Fibroblast of lung (primary cell): ENCODE data around the gene NDUFB1. TPM values are rescaled to one million over a fixed set of nuclear protein-coding genes. Genes with fewer than 3 reads are reported as not detected.

Source experiments
- DNase-seq, 2 donors: peaks; one replicate each; pipeline versions ENCODE4 v3.0.0 to v3.0.0-alpha.2; 2010; ENCODE audit warnings: low read depth in 2 of 2
- H2AFZ ChIP-seq: 2 replicates; pipeline ENCODE4 v1.5.1; 2012; ENCODE audit warnings: low read length, control low read depth, inconsistent platforms
- H3K27ac ChIP-seq: 2 replicates; pipeline ENCODE4 v1.5.1; 2011; ENCODE audit warnings: low read length, control low read depth; ENCODE audit not compliant: insufficient read depth
- H3K27me3 ChIP-seq: 2 replicates; pipeline ENCODE4 v1.5.1; 2011; ENCODE audit warnings: mild to moderate bottlenecking, low read length; ENCODE audit not compliant: control insufficient read depth, insufficient read depth
- H3K36me3 ChIP-seq: 2 replicates; pipeline ENCODE4 v1.5.1; 2011; ENCODE audit warnings: low read length; ENCODE audit not compliant: control insufficient read depth, insufficient read depth
- H3K4me1 ChIP-seq: 2 replicates; pipeline ENCODE4 v1.5.1; 2011; ENCODE audit warnings: low read length; ENCODE audit not compliant: control insufficient read depth, insufficient read depth; ENCODE audit errors: extremely low read depth
- H3K4me2 ChIP-seq: 2 replicates; pipeline ENCODE4 v1.5.1; 2011; ENCODE audit warnings: low read length, control low read depth; ENCODE audit not compliant: insufficient read depth; ENCODE audit errors: extremely low read depth
- H3K4me3 ChIP-seq, 4 experiments: fragments of 200-600 bp in 1 of 4; sonication (generic) in 1 of 4; replicated peaks in 1 of 4; 2 replicates each; pipeline ENCODE4 v1.5.1; 2011 to 2016; ENCODE audit warnings: low read length in 4 of 4, low read depth in 3 of 4, mild to moderate bottlenecking in 3 of 4, control low read depth in 2 of 4, inconsistent platforms in 1 of 4, mixed read lengths in 1 of 4; ENCODE audit not compliant: insufficient read depth in 1 of 4; ENCODE audit errors: control extremely low read depth in 1 of 4
- H3K79me2 ChIP-seq: 2 replicates; pipeline ENCODE4 v1.5.1; 2012; ENCODE audit warnings: mild to moderate bottlenecking, low read length, inconsistent platforms; ENCODE audit not compliant: control insufficient read depth, insufficient read depth
- H3K9ac ChIP-seq: 2 replicates; pipeline ENCODE4 v1.5.1; 2011; ENCODE audit warnings: mild to moderate bottlenecking, low read length, control low read depth; ENCODE audit not compliant: insufficient read depth
- H3K9me3 ChIP-seq: 2 replicates; pipeline ENCODE4 v1.5.1; 2012; ENCODE audit warnings: low read depth, low read length; ENCODE audit not compliant: control insufficient read depth, insufficient read depth
- H4K20me1 ChIP-seq: 2 replicates; pipeline ENCODE4 v1.5.1; 2011; ENCODE audit warnings: low read length; ENCODE audit not compliant: control insufficient read depth, insufficient read depth; ENCODE audit errors: extremely low read depth
- CTCF ChIP-seq, 2 donors: IDR thresholded peaks in 1 of 2; conservative IDR thresholded peaks in 1 of 2; 1 replicate in 1 of 2; 2 replicates in 1 of 2; pipeline ENCODE4 v1.5.1; 2011 to 2012; ENCODE audit warnings: low read length in 2 of 2, control low read depth in 1 of 2, inconsistent platforms in 1 of 2, low read depth in 1 of 2, mild to moderate bottlenecking in 1 of 2
- EZH2 ChIP-seq: IDR thresholded peaks from 2 replicates; pipeline ENCODE4 v1.5.1; 2012; ENCODE audit warnings: low read length, control low read depth, mild to moderate bottlenecking; ENCODE audit errors: missing control alignments
- polyA plus RNA-seq, 2 donors: library from polyadenylated mRNA; depleted of rRNA in 1 of 2; stranded (reverse) in 1 of 2; unstranded in 1 of 2; fragments of >200 nt; gene quantifications; 2 replicates each; pipeline ENCODE4 v1.2.1, GENCODE V29; 2011 to 2012; ENCODE audit warnings: missing spikeins in 1 of 2
- total RNA-seq: library from RNA; depleted of rRNA; stranded (reverse); fragments of >200 nt; gene quantifications from 2 replicates; pipeline ENCODE4 v1.2.1, GENCODE V29; 2014

Gene NDUFB1
- total and polyA plus RNA-seq, 2 donors (not counting 1 experiment from before 2014, with no cell fraction given) = 310 to 569 TPM

DNA sequence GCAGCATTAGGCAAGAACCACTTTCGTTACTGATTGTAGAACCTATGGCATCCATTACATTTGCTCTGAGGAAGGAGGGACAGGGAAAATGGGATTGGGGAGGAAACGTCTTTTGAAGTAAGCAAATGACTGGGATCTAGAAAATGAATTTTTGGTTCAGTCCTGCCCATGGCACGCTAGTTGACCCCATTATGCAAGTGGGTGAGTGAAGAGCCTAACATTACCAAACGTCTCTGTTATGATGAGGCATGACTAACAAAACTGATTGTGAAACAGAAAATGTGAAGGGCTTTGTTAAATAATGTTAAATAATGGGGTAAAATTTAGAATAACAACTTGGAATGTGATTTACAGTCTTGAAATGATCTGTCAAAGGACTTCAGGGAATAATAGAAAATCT, 39.1 kb upstream of the NDUFB1 start:
- TF ChIP-seq EZH2 (no peak), CTCF (conservative IDR thresholded peaks at IDR 0.05 in 1 of 2, IDR thresholded peaks at IDR 0.05 in 1 of 2; ENCODE audit: low read depth in 1 of 2, low read length in 2 of 2) (no peak)
- peak; percentile 66 to 84 for DNase-seq
- Histone ChIP-seq H4K20me1 (no peaks in the 10 kb centered on the region), H3K9ac (no peak overlapping the region), H2AFZ (no peak overlapping the region), H3K27ac (peak overlapping the region; percentile 23), H3K9me3 (no peaks in the 10 kb centered on the region), H3K4me2 (peak overlapping the region; percentile 42), H3K79me2 (no peaks in the 10 kb centered on the region), H3K4me1 (peaks cover 5% of the 10 kb centered on the region), H3K36me3 (peaks cover 7% of the 10 kb centered on the region), H3K4me3 (no peak overlapping the region), H3K27me3 (no peaks in the 10 kb centered on the region)

GRCh38 chr14:92154283-92154942, 32.9 kb upstream of the NDUFB1 start:
- H3K27me3 ChIP-seq = no peaks in the 10 kb centered on the region
- no peaks in the 10 kb centered on the region for H3K4me1 ChIP-seq
- DNase-seq = peak; percentile 21 to 37
- H3K4me2 ChIP-seq = no peak overlapping the region
- H4K20me1 ChIP-seq = no peaks in the 10 kb centered on the region
- H3K36me3 ChIP-seq = peaks cover 7% of the 10 kb centered on the region
- no peak overlapping the region for H3K9ac ChIP-seq
- no peak overlapping the region for H2AFZ ChIP-seq
- H3K79me2 ChIP-seq = no peaks in the 10 kb centered on the region
- H3K27ac ChIP-seq = no peak overlapping the region
- TF ChIP-seq EZH2 (no peak), CTCF (conservative IDR thresholded peaks at IDR 0.05 in 1 of 2, IDR thresholded peaks at IDR 0.05 in 1 of 2; ENCODE audit: low read depth in 1 of 2, low read length in 2 of 2) (no peak)
- H3K4me3 ChIP-seq = no peak overlapping the region
- H3K9me3 ChIP-seq = no peaks in the 10 kb centered on the region

- no peak overlapping the region for H3K4me2 ChIP-seq
- H4K20me1 ChIP-seq = no peaks in the 10 kb centered on the region
- no peaks in the 10 kb centered on the region for H3K4me1 ChIP-seq
- DNase-seq = no peak
- H3K36me3 ChIP-seq = peaks cover 9% of the 10 kb centered on the region
- TF ChIP-seq CTCF (conservative IDR thresholded peaks at IDR 0.05 in 1 of 2, IDR thresholded peaks at IDR 0.05 in 1 of 2; ENCODE audit: low read depth in 1 of 2, low read length in 2 of 2) = no peak
- no peak for TF ChIP-seq EZH2
- no peaks in the 10 kb centered on the region for H3K9me3 ChIP-seq
- no peak overlapping the region for H2AFZ ChIP-seq
- H3K27me3 ChIP-seq = no peaks in the 10 kb centered on the region
- H3K79me2 ChIP-seq = no peaks in the 10 kb centered on the region
- no peak overlapping the region for H3K9ac ChIP-seq
- no peak overlapping the region for H3K27ac ChIP-seq
- no peak overlapping the region for H3K4me3 ChIP-seq
Observed at GRCh38 chr14:92153581-92153980, 32.1 kb upstream of the NDUFB1 start.
